Thyroid gland (tissue), 4 donors: ENCODE measurements around the gene PTPRH.

Source experiments
- POLR2A ChIP-seq, 2 donors: fragments of 450-650 bp; IDR thresholded peaks; one replicate each; pipeline ENCODE4 v1.6.1; 2017; ENCODE audit warnings: antibody characterized with exemption in 2 of 2, mild to moderate bottlenecking in 2 of 2, moderate library complexity in 1 of 2
- TF ChIP-seq, protein P1 (sequence below), 6 experiments: fragments of 200-600 bp in 3 of 6; fragments of 450-650 bp in 3 of 6; sonication (generic) in 3 of 6; IDR thresholded peaks; one replicate each; pipeline ENCODE4 v1.5.1; 2016 to 2019; ENCODE audit warnings: antibody characterized with exemption in 6 of 6, mild to moderate bottlenecking in 2 of 6, inconsistent platforms in 1 of 6, moderate library complexity in 1 of 6

DNA sequence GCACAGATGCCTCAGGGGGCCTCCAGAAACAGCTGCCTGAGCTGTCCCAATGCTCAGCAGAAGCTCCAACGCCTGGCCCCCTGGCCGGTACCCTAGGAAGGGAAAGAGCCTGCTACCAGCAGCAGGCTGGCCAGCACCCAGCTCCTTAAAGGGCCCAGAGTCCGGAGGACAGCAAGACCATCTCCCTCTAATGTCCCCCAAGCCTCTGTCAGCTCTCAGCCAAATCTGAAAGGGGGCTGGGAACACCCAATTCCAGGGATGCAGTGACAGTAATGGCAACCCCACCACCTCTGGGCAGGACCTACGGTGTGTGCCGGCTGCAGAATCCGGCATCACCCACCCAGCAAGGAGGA lies 45.3 kb upstream of the PTPRH start:
- TF ChIP-seq, protein P1, sequence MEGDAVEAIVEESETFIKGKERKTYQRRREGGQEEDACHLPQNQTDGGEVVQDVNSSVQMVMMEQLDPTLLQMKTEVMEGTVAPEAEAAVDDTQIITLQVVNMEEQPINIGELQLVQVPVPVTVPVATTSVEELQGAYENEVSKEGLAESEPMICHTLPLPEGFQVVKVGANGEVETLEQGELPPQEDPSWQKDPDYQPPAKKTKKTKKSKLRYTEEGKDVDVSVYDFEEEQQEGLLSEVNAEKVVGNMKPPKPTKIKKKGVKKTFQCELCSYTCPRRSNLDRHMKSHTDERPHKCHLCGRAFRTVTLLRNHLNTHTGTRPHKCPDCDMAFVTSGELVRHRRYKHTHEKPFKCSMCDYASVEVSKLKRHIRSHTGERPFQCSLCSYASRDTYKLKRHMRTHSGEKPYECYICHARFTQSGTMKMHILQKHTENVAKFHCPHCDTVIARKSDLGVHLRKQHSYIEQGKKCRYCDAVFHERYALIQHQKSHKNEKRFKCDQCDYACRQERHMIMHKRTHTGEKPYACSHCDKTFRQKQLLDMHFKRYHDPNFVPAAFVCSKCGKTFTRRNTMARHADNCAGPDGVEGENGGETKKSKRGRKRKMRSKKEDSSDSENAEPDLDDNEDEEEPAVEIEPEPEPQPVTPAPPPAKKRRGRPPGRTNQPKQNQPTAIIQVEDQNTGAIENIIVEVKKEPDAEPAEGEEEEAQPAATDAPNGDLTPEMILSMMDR (IDR thresholded peaks at IDR 0.05) = no peak
- TF ChIP-seq POLR2A (IDR thresholded peaks at IDR 0.05) = no peak
